Hematopoietic multipotent progenitor cell treated with erythropoietin and hydrocortisone succinate and interleukin-3 and kit ligand, for 4 days (in vitro differentiated cells): ENCODE measurements around the gene AFF3.
A peak's percentile ranks its signal among the peaks of the same experiment; 100 is the strongest.
"Not testable (repeated sequence)": the region's sequence is repeated elsewhere in the genome, so short reads cannot be mapped to it uniquely, and the experiment has no call there.

Source experiments
- DNase-seq: peaks from one replicate; pipeline ENCODE4 v3.0.0-alpha.2; 2015

AFF3 gene

GRCh38 chr2:100104718-100105677 is 37.4 kb downstream of the AFF3 start:
- DNase-seq, result peak; percentile 47

- DNase-seq, result peak; percentile 12
Measured at GRCh38 chr2:100104265-100104664, 38.1 kb downstream of the AFF3 start.

GRCh38 chr2:100103527-100104252 is 38.7 kb downstream of the AFF3 start:
- DNase-seq, result not testable (repeated sequence)

- not testable (repeated sequence) for DNase-seq
Measured at GRCh38 chr2:100102466-100103180, 39.8 kb downstream of the AFF3 start.

GRCh38 chr2:100098855-100099254 is 43.5 kb downstream of the AFF3 start:
- DNase-seq, result not testable (repeated sequence)

GRCh38 chr2:100097611-100098294 is 44.6 kb downstream of the AFF3 start:
- DNase-seq, result not testable (repeated sequence)

- not testable (repeated sequence) for DNase-seq
Measured at GRCh38 chr2:100095845-100096244, 46.5 kb downstream of the AFF3 start.

GRCh38 chr2:100091807-100092206 is 50.6 kb downstream of the AFF3 start:
- DNase-seq, result not testable (repeated sequence)

GRCh38 chr2:100085744-100086143 is 56.6 kb downstream of the AFF3 start:
- not testable (repeated sequence) for DNase-seq

- not testable (repeated sequence) for DNase-seq
Measured at GRCh38 chr2:100083421-100084216, 58.8 kb downstream of the AFF3 start.

GRCh38 chr2:100082302-100082978 is 60.0 kb downstream of the AFF3 start:
- DNase-seq, result not testable (repeated sequence)

- no peak for DNase-seq
Measured at GRCh38 chr2:100077935-100078334, 64.5 kb downstream of the AFF3 start.

- no peak for DNase-seq
Measured at GRCh38 chr2:100077456-100077855, 64.9 kb downstream of the AFF3 start.

GRCh38 chr2:100075532-100075931 is 66.9 kb downstream of the AFF3 start:
- no peak for DNase-seq

GRCh38 chr2:100073110-100073509 is 69.3 kb downstream of the AFF3 start:
- DNase-seq, result no peak

- DNase-seq, result no peak
Measured at GRCh38 chr2:100072503-100072902, 69.9 kb downstream of the AFF3 start.

- DNase-seq, result peak; percentile 48
Measured at GRCh38 chr2:100071335-100072043, 70.9 kb downstream of the AFF3 start.

- DNase-seq, result peak; percentile 22
Measured at GRCh38 chr2:100070078-100070477, 72.3 kb downstream of the AFF3 start.

GRCh38 chr2:100068395-100068794 is 74.0 kb downstream of the AFF3 start:
- DNase-seq, result no peak

GRCh38 chr2:100067784-100068183 is 74.6 kb downstream of the AFF3 start:
- DNase-seq, result no peak
